Karpas-422 (cell line): Measurements from ENCODE around the gene TMEM88. TPM values are rescaled to one million over a fixed set of nuclear protein-coding genes. Genes with fewer than 3 reads are reported as not detected.

Experiments used
- DNase-seq: peaks from one replicate; pipeline ENCODE4 v3.0.0-alpha.2; 2015
- H2AFZ ChIP-seq: fragments of 200-600 bp; sonication (generic); 2 replicates; pipeline ENCODE4 v1.6.1; 2014; ENCODE audit warnings: antibody characterized with exemption, low read length, mixed read lengths
- H3K27ac ChIP-seq: fragments of 200-600 bp; sonication (generic); 2 replicates; pipeline ENCODE4 v1.5.1; 2014; ENCODE audit warnings: mild to moderate bottlenecking, low read length, moderate library complexity
- H3K27me3 ChIP-seq: fragments of 200-600 bp; sonication (generic); 2 replicates; pipeline ENCODE4 v1.6.1; 2014; ENCODE audit warnings: low read length, mixed read lengths
- H3K36me3 ChIP-seq: fragments of 200-600 bp; sonication (generic); 2 replicates; pipeline ENCODE4 v1.6.1; 2014; ENCODE audit warnings: low read length, mixed read lengths; ENCODE audit not compliant: insufficient read depth
- H3K4me1 ChIP-seq: fragments of 200-600 bp; sonication (generic); 2 replicates; pipeline ENCODE4 v1.6.1; 2014; ENCODE audit warnings: mild to moderate bottlenecking, low read length, mixed read lengths
- H3K4me2 ChIP-seq: fragments of 200-600 bp; sonication (generic); 2 replicates; pipeline ENCODE4 v1.6.1; 2014; ENCODE audit warnings: low read length, low read depth, mild to moderate bottlenecking; ENCODE audit not compliant: poor library complexity, severe bottlenecking
- H3K4me3 ChIP-seq: fragments of 200-600 bp; sonication (generic); 2 replicates; pipeline ENCODE4 v1.5.1; 2014; ENCODE audit warnings: mild to moderate bottlenecking, antibody characterized with exemption, low read length, mixed read lengths
- H3K79me2 ChIP-seq: fragments of 200-600 bp; sonication (generic); 2 replicates; pipeline ENCODE4 v1.6.1; 2014; ENCODE audit warnings: mild to moderate bottlenecking, low read length, mixed read lengths
- H3K9ac ChIP-seq: fragments of 200-600 bp; sonication (generic); 2 replicates; pipeline ENCODE4 v1.6.0; 2014; ENCODE audit warnings: low read length
- H3K9me2 ChIP-seq: fragments of 200-600 bp; sonication (generic), shearing (Covaris generic); replicated peaks from 2 replicates; pipeline ENCODE4 v1.6.0; 2014; ENCODE audit warnings: mild to moderate bottlenecking, low read length, moderate library complexity; ENCODE audit not compliant: insufficient read depth
- H3K9me3 ChIP-seq: fragments of 300-700, 200-600 bp; sonication (generic); 2 replicates; pipeline ENCODE4 v1.6.1; 2014; ENCODE audit warnings: low read length, mixed read lengths
- H4K20me1 ChIP-seq: fragments of 200-600 bp; sonication (generic); 2 replicates; pipeline ENCODE4 v1.6.1; 2014; ENCODE audit warnings: mild to moderate bottlenecking, antibody characterized with exemption, low read length, low read depth; ENCODE audit not compliant: insufficient read depth
- total RNA-seq: library from RNA; depleted of rRNA; stranded (reverse); fragments of >200 nt; shearing (Covaris generic); gene quantifications from 2 replicates; pipeline ENCODE4 v1.2.3, GENCODE V29; 2014; ENCODE audit warnings: low replicate concordance; rRNA removed

Gene TMEM88
- total RNA-seq, 1 experiment from 2014 or later: 1.4 TPM

DNA sequence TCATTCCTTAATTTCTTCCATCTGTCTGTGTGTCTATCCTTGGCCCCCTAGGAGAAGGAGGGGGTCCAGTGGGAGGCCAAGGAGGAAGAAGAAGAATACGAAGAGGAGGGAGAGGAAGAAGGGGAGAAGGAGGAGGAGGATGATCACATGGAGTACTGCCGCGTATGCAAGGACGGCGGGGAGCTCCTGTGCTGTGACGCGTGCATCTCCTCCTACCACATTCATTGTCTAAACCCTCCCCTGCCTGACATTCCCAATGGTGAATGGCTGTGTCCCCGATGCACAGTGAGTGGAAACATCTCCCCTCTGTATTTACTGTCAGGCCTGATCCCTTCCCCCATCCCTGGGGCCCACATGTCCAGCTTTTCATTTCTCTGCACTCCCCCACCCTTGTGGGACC, 40.0 kb downstream of the TMEM88 start:
- Histone ChIP-seq H3K4me2 (no peak overlapping the region), H4K20me1 (no peaks in the 10 kb centered on the region), H3K79me2 (peaks cover 25% of the 10 kb centered on the region), H3K9ac (no peak overlapping the region), H3K27ac (no peak overlapping the region), H3K9me2 (no peaks in the 10 kb centered on the region), H3K9me3 (no peaks in the 10 kb centered on the region), H3K36me3 (peaks cover 69% of the 10 kb centered on the region), H2AFZ (no peak overlapping the region), H3K4me1 (no peaks in the 10 kb centered on the region), H3K27me3 (no peaks in the 10 kb centered on the region), H3K4me3 (no peak overlapping the region)
- no peak for DNase-seq

DNA sequence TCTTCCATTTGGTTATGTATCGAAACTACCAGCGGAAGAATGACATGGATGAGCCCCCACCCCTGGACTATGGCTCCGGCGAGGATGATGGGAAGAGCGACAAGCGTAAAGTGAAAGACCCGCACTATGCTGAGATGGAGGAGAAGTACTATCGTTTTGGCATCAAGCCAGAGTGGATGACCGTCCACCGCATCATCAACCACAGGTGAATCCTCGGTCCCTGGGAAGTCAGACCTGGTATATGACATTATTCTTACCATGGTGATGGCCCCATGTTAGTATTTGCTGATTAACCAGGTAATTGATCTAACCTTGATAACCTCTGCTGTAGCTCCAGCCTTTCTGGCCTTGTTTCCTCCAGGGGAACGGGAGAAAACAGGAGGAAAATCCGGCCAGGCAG, 42.2 kb downstream of the TMEM88 start:
- Histone ChIP-seq H3K27me3 (no peaks in the 10 kb centered on the region), H3K4me3 (no peak overlapping the region), H3K27ac (no peak overlapping the region), H3K4me2 (no peak overlapping the region), H3K9me3 (no peaks in the 10 kb centered on the region), H3K36me3 (peaks cover 65% of the 10 kb centered on the region), H2AFZ (no peak overlapping the region), H4K20me1 (no peaks in the 10 kb centered on the region), H3K9ac (no peak overlapping the region), H3K4me1 (no peaks in the 10 kb centered on the region), H3K9me2 (no peaks in the 10 kb centered on the region), H3K79me2 (peaks cover 12% of the 10 kb centered on the region; the same call in 1 of the 2 replicates)
- DNase-seq: no peak

DNA sequence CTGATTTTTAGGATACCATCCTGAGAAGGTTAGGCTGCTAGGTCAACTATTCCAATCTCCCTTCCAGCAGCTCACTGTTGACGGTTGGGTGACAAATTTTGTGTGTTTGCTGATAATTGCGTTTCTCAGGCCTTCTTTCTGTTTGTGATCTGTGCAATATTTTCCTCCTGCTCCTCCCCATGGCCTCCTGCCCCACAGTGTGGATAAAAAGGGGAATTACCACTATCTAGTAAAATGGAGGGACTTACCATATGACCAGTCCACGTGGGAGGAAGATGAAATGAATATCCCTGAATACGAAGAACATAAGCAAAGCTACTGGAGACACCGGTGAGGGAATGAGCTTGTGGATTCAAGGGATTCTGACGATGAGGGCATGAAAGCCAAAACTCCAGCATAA, 42.9 kb downstream of the TMEM88 start:
- 0 out of 2 replicates have a peak, but pooled peaks cover 11% of the 10 kb centered on the region for H3K79me2 ChIP-seq
- no peak overlapping the region for H3K27ac ChIP-seq
- 0 out of 2 replicates have a peak, but pooled peaks cover under 1% of the 10 kb centered on the region for H4K20me1 ChIP-seq
- H3K4me1 ChIP-seq: no peaks in the 10 kb centered on the region
- H3K9me3 ChIP-seq: no peaks in the 10 kb centered on the region
- H3K4me3 ChIP-seq: no peak overlapping the region
- H3K4me2 ChIP-seq: no peak overlapping the region
- peaks cover 70% of the 10 kb centered on the region for H3K36me3 ChIP-seq
- no peaks in the 10 kb centered on the region for H3K9me2 ChIP-seq
- no peaks in the 10 kb centered on the region for H3K27me3 ChIP-seq
- no peak overlapping the region for H2AFZ ChIP-seq
- no peak overlapping the region for H3K9ac ChIP-seq
- no peak for DNase-seq

DNA sequence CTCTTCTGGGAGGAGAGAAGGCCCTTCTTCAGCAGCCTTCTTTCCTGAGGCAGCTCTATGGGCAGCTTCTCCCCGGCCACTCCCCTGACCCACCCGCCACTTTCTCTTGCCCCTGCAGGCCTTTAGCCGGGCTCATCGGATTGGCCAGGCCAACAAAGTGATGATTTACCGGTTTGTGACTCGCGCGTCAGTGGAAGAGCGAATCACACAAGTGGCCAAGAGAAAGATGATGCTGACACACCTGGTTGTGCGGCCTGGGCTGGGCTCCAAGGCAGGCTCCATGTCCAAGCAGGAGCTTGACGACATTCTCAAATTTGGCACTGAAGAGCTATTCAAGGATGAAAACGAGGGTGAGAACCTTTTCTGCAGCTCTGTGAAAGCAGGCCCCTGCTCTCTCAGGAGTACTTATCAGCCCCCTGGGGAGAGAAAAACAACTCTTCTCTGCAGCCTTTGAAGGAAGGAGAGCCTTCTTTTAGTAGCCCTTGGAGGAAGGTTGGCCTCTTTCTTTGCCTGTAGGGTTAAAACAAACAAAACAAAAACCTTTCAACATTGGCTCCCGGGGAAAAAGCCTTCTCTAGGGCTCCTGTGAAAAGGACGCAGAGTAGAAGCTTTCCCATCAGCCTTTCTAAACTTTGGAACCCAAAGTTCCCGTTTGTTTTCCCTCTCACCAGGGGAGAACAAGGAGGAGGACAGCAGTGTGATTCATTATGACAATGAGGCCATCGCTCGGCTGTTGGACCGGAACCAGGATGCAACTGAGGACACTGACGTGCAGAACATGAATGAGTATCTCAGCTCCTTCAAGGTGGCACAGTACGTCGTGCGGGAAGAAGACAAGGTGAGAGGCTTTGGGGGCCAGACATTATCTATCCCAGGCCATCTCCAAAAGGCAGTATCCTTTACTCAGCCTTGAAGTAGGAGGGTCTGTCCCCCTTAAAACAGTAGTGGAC, 48.6 kb downstream of the TMEM88 start:
- Histone ChIP-seq H3K9me2 (no peaks in the 10 kb centered on the region), H3K79me2 (no peaks in the 10 kb centered on the region), H3K27me3 (no peaks in the 10 kb centered on the region), H3K27ac (no peak overlapping the region), H3K4me1 (no peaks in the 10 kb centered on the region), H3K9ac (no peak overlapping the region), H3K4me3 (no peak overlapping the region), H3K36me3 (peaks cover 60% of the 10 kb centered on the region), H4K20me1 (peaks cover 6% of the 10 kb centered on the region; the same call in 1 of the 2 replicates), H3K9me3 (no peaks in the 10 kb centered on the region), H2AFZ (no peak overlapping the region), H3K4me2 (no peak overlapping the region)
- no peak for DNase-seq

Other genes with a start within 250 kb of the TMEM88 start
- 40.5 and 42.3 TPM in 2 replicates for gene FXR2, start 240.2 kb upstream of the TMEM88 start, total RNA-seq
- gene SAT2, start 227.2 kb upstream of the TMEM88 start, total RNA-seq: 36.0 and 55.0 TPM in 2 replicates
- gene SHBG, start 224.9 kb upstream of the TMEM88 start, total RNA-seq: 0.58 and 1.2 TPM in 2 replicates
- not detected in 2 replicates for gene ATP1B2, start 204.1 kb upstream of the TMEM88 start, total RNA-seq
- gene TP53, start 167.6 kb upstream of the TMEM88 start, total RNA-seq: 11.0 and 14.0 TPM in 2 replicates
- 10.4 and 19.0 TPM in 2 replicates for gene WRAP53, start 166.6 kb upstream of the TMEM88 start, total RNA-seq
- gene EFNB3, start 149.9 kb upstream of the TMEM88 start, total RNA-seq: not detected in 2 replicates
- not detected in 2 replicates for gene DNAH2, start 137.3 kb upstream of the TMEM88 start, total RNA-seq
- 11.9 and 34.6 TPM in 2 replicates for gene KDM6B, start 20.8 kb upstream of the TMEM88 start, total RNA-seq
- 313 and 321 TPM in 2 replicates for gene NAA38, start 2.5 kb downstream of the TMEM88 start, total RNA-seq
- gene CYB5D1, start 2.9 kb downstream of the TMEM88 start, total RNA-seq: 8.5 and 10.9 TPM in 2 replicates
- 191 and 346 TPM in 2 replicates for gene CHD3, start 33.7 kb downstream of the TMEM88 start, total RNA-seq
- gene RNF227, start 61.2 kb downstream of the TMEM88 start, total RNA-seq: 2.1 and 3.5 TPM in 2 replicates
- 5.6 and 10.0 TPM in 2 replicates for gene KCNAB3, start 74.8 kb downstream of the TMEM88 start, total RNA-seq
- gene TRAPPC1, start 76.9 kb downstream of the TMEM88 start, total RNA-seq: 54.4 and 60.8 TPM in 2 replicates
- gene CNTROB, start 77.1 kb downstream of the TMEM88 start, total RNA-seq: 14.6 and 28.5 TPM in 2 replicates
- gene GUCY2D, start 147.5 kb downstream of the TMEM88 start, total RNA-seq: not detected in 2 replicates
- gene ALOX15B, start 184.0 kb downstream of the TMEM88 start, total RNA-seq: not detected in 2 replicates
- 0.22 and 1.5 TPM in 2 replicates for gene ALOX12B, start 232.7 kb downstream of the TMEM88 start, total RNA-seq